Measurements from ENCODE around the gene MBNL1.
"Not testable (repeated sequence)": the region's sequence is repeated elsewhere in the genome, so short reads cannot be mapped to it uniquely, and the experiment has no call there.

Gene MBNL1

GRCh38 chr3:152372633-152373032 lies 103.9 kb downstream of the MBNL1 start:
- H3K4me3 ChIP-seq (ENCODE audit: low read depth, low read length) = not testable (repeated sequence)

GRCh38 chr3:152373379-152373778 lies 104.7 kb downstream of the MBNL1 start:
- no peak overlapping the region for H3K4me3 ChIP-seq (ENCODE audit: low read depth, low read length)

GRCh38 chr3:152374262-152374990 lies 105.7 kb downstream of the MBNL1 start:
- no peak overlapping the region for H3K4me3 ChIP-seq (ENCODE audit: low read depth, low read length)

GRCh38 chr3:152375546-152375945 lies 106.8 kb downstream of the MBNL1 start:
- H3K4me3 ChIP-seq (ENCODE audit: low read depth, low read length) = no peak overlapping the region

- H3K4me3 ChIP-seq (ENCODE audit: low read depth, low read length) = no peak overlapping the region
Measured at GRCh38 chr3:152376351-152377183, 107.8 kb downstream of the MBNL1 start.

- no peak overlapping the region for H3K4me3 ChIP-seq (ENCODE audit: low read depth, low read length)
Measured at GRCh38 chr3:152377184-152377570, 108.4 kb downstream of the MBNL1 start.

GRCh38 chr3:152379415-152380042 lies 110.8 kb downstream of the MBNL1 start:
- H3K4me3 ChIP-seq (ENCODE audit: low read depth, low read length) = no peak overlapping the region

- H3K4me3 ChIP-seq (ENCODE audit: low read depth, low read length) = no peak overlapping the region
Measured at GRCh38 chr3:152380043-152380442, 111.3 kb downstream of the MBNL1 start.

GRCh38 chr3:152381881-152382295 lies 113.2 kb downstream of the MBNL1 start:
- H3K4me3 ChIP-seq (ENCODE audit: low read depth, low read length) = no peak overlapping the region

- no peak overlapping the region for H3K4me3 ChIP-seq (ENCODE audit: low read depth, low read length)
Measured at GRCh38 chr3:152382312-152383135, 113.8 kb downstream of the MBNL1 start.

GRCh38 chr3:152383136-152383606 lies 114.4 kb downstream of the MBNL1 start:
- no peak overlapping the region for H3K4me3 ChIP-seq (ENCODE audit: low read depth, low read length)

GRCh38 chr3:152384412-152384811 lies 115.7 kb downstream of the MBNL1 start:
- no peak overlapping the region for H3K4me3 ChIP-seq (ENCODE audit: low read depth, low read length)

- H3K4me3 ChIP-seq (ENCODE audit: low read depth, low read length) = no peak overlapping the region
Measured at GRCh38 chr3:152385761-152386160, 117.0 kb downstream of the MBNL1 start.

GRCh38 chr3:152386208-152386607 lies 117.5 kb downstream of the MBNL1 start:
- H3K4me3 ChIP-seq (ENCODE audit: low read depth, low read length) = no peak overlapping the region

- H3K4me3 ChIP-seq (ENCODE audit: low read depth, low read length) = no peak overlapping the region
Measured at GRCh38 chr3:152388631-152389030, 119.9 kb downstream of the MBNL1 start.

- H3K4me3 ChIP-seq (ENCODE audit: low read depth, low read length) = no peak overlapping the region
Measured at GRCh38 chr3:152389316-152389934, 120.7 kb downstream of the MBNL1 start.

GRCh38 chr3:152390647-152391046 lies 121.9 kb downstream of the MBNL1 start:
- H3K4me3 ChIP-seq (ENCODE audit: low read depth, low read length) = no peak overlapping the region

GRCh38 chr3:152391671-152392070 lies 122.9 kb downstream of the MBNL1 start:
- no peak overlapping the region for H3K4me3 ChIP-seq (ENCODE audit: low read depth, low read length)

- H3K4me3 ChIP-seq (ENCODE audit: low read depth, low read length) = no peak overlapping the region
Measured at GRCh38 chr3:152392272-152392880, 123.6 kb downstream of the MBNL1 start.

GRCh38 chr3:152394246-152394645 lies 125.5 kb downstream of the MBNL1 start:
- H3K4me3 ChIP-seq (ENCODE audit: low read depth, low read length) = no peak overlapping the region

Data from iPS-11a (cell line).